Mesenchymal stem cell (in vitro differentiated cells and primary cell): Measurements from ENCODE around the gene CLEC18A.

Experiments
- DNase-seq: peaks from one replicate; pipeline ENCODE4 v3.0.0-alpha.2; 2013
- H2AFZ ChIP-seq: one replicate; pipeline ENCODE4 v1.6.1; 2013; ENCODE audit warnings: low read depth, mild to moderate bottlenecking, control low read depth, inconsistent platforms, low read length, moderate library complexity
- H2AK5ac ChIP-seq: 2 replicates; pipeline ENCODE4 v1.6.1; 2013; ENCODE audit warnings: low read length, moderate library complexity, mild to moderate bottlenecking, inconsistent platforms; ENCODE audit not compliant: severe bottlenecking
- H2BK120ac ChIP-seq: one replicate; pipeline ENCODE4 v1.6.1; 2013; ENCODE audit warnings: low read depth, mild to moderate bottlenecking, inconsistent platforms, low read length, moderate library complexity
- H2BK12ac ChIP-seq, 2 experiments: one replicate each; pipeline ENCODE4 v1.6.1; 2013; ENCODE audit warnings: inconsistent platforms in 2 of 2, low read length in 2 of 2, mild to moderate bottlenecking in 2 of 2, moderate library complexity in 2 of 2, control low read depth in 1 of 2
- H2BK15ac ChIP-seq: one replicate; pipeline ENCODE4 v1.6.1; 2013; ENCODE audit warnings: mild to moderate bottlenecking, low read depth, inconsistent platforms; ENCODE audit not compliant: poor library complexity, severe bottlenecking
- H2BK5ac ChIP-seq: 2 replicates; pipeline ENCODE4 v1.6.1; 2013; ENCODE audit warnings: low read depth, mild to moderate bottlenecking, low read length, control low read depth, inconsistent platforms; ENCODE audit not compliant: poor library complexity, severe bottlenecking
- H3K14ac ChIP-seq, 2 experiments: one replicate each; pipeline ENCODE4 v1.6.1; 2013; ENCODE audit warnings: inconsistent platforms in 2 of 2, low read length in 2 of 2, control low read depth in 1 of 2, mild to moderate bottlenecking in 1 of 2, moderate library complexity in 1 of 2
- H3K18ac ChIP-seq, 2 experiments: one replicate each; pipeline ENCODE4 v1.6.1; 2013; ENCODE audit warnings: inconsistent platforms in 2 of 2, low read length in 2 of 2, control low read depth in 1 of 2, low read depth in 1 of 2, mild to moderate bottlenecking in 1 of 2
- H3K23ac ChIP-seq, 2 experiments: one replicate each; pipeline ENCODE4 v1.6.1; 2013; ENCODE audit warnings: inconsistent platforms in 2 of 2, low read length in 2 of 2, mild to moderate bottlenecking in 2 of 2, moderate library complexity in 2 of 2, control low read depth in 1 of 2
- H3K27ac ChIP-seq: 2 replicates; pipeline ENCODE4 v1.5.1; 2013; ENCODE audit warnings: mild to moderate bottlenecking, moderate library complexity, low read length, control low read depth, inconsistent platforms; ENCODE audit not compliant: poor library complexity, severe bottlenecking
- H3K27me3 ChIP-seq, 2 experiments: 2 replicates each; pipeline versions ENCODE4 v1.6.1 to v1.7.0; 2013; ENCODE audit warnings: low read length in 2 of 2, mild to moderate bottlenecking in 2 of 2, moderate library complexity in 2 of 2, control low read depth in 1 of 2, inconsistent platforms in 1 of 2; ENCODE audit not compliant: control insufficient read depth in 1 of 2, insufficient read depth in 1 of 2
- H3K36me3 ChIP-seq, 2 experiments: 2 replicates each; pipeline versions ENCODE4 v1.6.1 to v1.7.0; 2013; ENCODE audit warnings: low read length in 2 of 2, control low read depth in 1 of 2, inconsistent platforms in 1 of 2, low read depth in 1 of 2, mild to moderate bottlenecking in 1 of 2; ENCODE audit not compliant: insufficient read depth in 2 of 2, control insufficient read depth in 1 of 2
- H3K4ac ChIP-seq, 2 experiments: one replicate each; pipeline ENCODE4 v1.6.1; 2013; ENCODE audit warnings: inconsistent platforms in 2 of 2, low read length in 2 of 2, mild to moderate bottlenecking in 2 of 2, moderate library complexity in 2 of 2, control low read depth in 1 of 2, low read depth in 1 of 2
- H3K4me1 ChIP-seq: 2 replicates; pipeline ENCODE4 v1.6.1; 2013; ENCODE audit warnings: low read depth, low read length, control low read depth; ENCODE audit not compliant: control insufficient read depth, insufficient read depth
- H3K4me2 ChIP-seq: 2 replicates; pipeline ENCODE4 v1.6.1; 2013; ENCODE audit warnings: low read length, mild to moderate bottlenecking, inconsistent platforms; ENCODE audit not compliant: poor library complexity, severe bottlenecking
- H3K4me3 ChIP-seq, 2 experiments: 2 replicates each; pipeline versions ENCODE4 v1.5.1 to v1.7.0; 2013; ENCODE audit warnings: low read length in 2 of 2, mild to moderate bottlenecking in 2 of 2, control low read depth in 1 of 2, low read depth in 1 of 2; ENCODE audit not compliant: insufficient read depth in 1 of 2
- H3K79me1 ChIP-seq: replicated peaks from 2 replicates; pipeline ENCODE4 v1.6.1; 2013; ENCODE audit warnings: mild to moderate bottlenecking, control low read depth, low read length, inconsistent platforms; ENCODE audit not compliant: poor library complexity, severe bottlenecking
- H3K9ac ChIP-seq: 2 replicates; pipeline ENCODE4 v1.7.0; 2013; ENCODE audit warnings: mild to moderate bottlenecking, low read length, moderate library complexity
- H3K9me3 ChIP-seq: 2 replicates; pipeline ENCODE4 v1.7.0; 2013; ENCODE audit warnings: mild to moderate bottlenecking, low read length; ENCODE audit not compliant: control insufficient read depth
- H4K8ac ChIP-seq: one replicate; pipeline ENCODE4 v1.6.1; 2013; ENCODE audit warnings: inconsistent platforms, mild to moderate bottlenecking, low read length, moderate library complexity
- H4K91ac ChIP-seq: one replicate; pipeline ENCODE4 v1.6.1; 2013; ENCODE audit warnings: mild to moderate bottlenecking, low read length, inconsistent platforms
- WGBS: methylation state at CpG from one replicate; pipeline ENCODE4 v1.1.7; 2013; ENCODE audit warnings: mixed read lengths; 5-methylcytosine and 5-hydroxymethylcytosine counted together

Gene CLEC18A

DNA sequence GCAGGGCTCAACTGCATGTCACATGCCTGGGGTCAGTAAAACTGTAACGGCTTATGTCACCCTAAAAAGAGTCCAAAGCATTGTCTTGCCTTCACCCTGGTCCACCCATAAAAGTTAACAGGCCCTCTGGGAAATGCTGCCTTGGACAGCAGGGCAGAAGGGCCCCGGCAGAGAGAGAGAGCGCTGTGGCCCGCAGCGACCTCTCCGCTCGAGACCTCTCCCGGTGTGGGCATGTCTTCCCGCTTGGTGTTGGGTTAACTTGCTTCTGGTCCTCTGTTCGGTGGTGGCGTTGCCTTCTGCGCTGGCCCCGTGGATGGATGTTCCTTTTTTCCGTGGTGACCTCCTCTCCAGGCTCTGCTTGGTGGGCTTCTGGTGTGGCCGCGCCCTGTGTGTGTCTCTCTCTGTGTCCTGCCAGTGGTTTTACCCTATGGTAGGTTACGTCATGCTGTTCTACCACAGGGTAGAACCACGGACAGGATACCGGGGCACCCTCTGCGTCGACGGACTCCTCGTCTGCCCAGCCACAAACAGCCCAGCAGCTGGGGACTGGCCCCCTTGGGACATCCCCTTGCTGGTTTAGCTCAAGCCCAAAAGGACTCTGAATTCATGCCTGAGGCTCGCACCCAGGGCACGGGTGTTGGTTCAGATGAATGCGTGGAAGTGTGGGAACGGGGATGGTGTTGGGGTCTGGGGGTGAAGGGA is 18.3 kb upstream of the CLEC18A start:
- Histone ChIP-seq H3K14ac (no peak overlapping the region), H3K23ac (no peak overlapping the region), H4K8ac (no peak overlapping the region), H4K91ac (no peak overlapping the region), H2AFZ (no peak overlapping the region), H2BK120ac (no peak overlapping the region), H2BK5ac (no peak overlapping the region), H3K9ac (no peak overlapping the region), H3K36me3 (peaks cover 79 to 87% of the 10 kb centered on the region in 2 experiments), H3K4me2 (no peak overlapping the region), H2BK12ac (no peak overlapping the region), H3K4me1 (peaks cover 6% of the 10 kb centered on the region), H3K79me1 (peaks cover 16% of the 10 kb centered on the region), H2AK5ac (no peak overlapping the region), H2BK15ac (no peak overlapping the region), H3K4ac (no peak overlapping the region), H3K9me3 (no peaks in the 10 kb centered on the region), H3K27me3 (no peaks in the 10 kb centered on the region), H3K27ac (no peak overlapping the region), H3K4me3 (no peak overlapping the region), H3K18ac (no peak overlapping the region)
- WGBS: 95% methylated on average over 27 of the region's 27 CpGs
- DNase-seq: no peak

GRCh38 chr16:69934044-69934443 is 17.1 kb upstream of the CLEC18A start:
- Histone ChIP-seq H3K36me3 (peaks cover 89 to 94% of the 10 kb centered on the region in 2 experiments), H3K23ac (no peak overlapping the region), H2BK15ac (no peak overlapping the region), H3K18ac (no peak overlapping the region), H3K4me3 (no peak overlapping the region), H3K79me1 (peaks cover 7% of the 10 kb centered on the region), H3K27me3 (no peaks in the 10 kb centered on the region), H4K8ac (no peak overlapping the region), H3K14ac (no peak overlapping the region), H3K27ac (no peak overlapping the region), H3K9ac (no peak overlapping the region), H3K4me1 (peaks cover 2% of the 10 kb centered on the region), H2AFZ (no peak overlapping the region), H2BK12ac (no peak overlapping the region), H2AK5ac (no peak overlapping the region), H4K91ac (no peak overlapping the region), H2BK120ac (no peak overlapping the region), H3K4me2 (no peak overlapping the region), H2BK5ac (no peak overlapping the region), H3K9me3 (no peaks in the 10 kb centered on the region), H3K4ac (no peak overlapping the region)
- DNase-seq: no peak
- 92% methylated on average over 10 of the region's 10 CpGs for WGBS

DNA sequence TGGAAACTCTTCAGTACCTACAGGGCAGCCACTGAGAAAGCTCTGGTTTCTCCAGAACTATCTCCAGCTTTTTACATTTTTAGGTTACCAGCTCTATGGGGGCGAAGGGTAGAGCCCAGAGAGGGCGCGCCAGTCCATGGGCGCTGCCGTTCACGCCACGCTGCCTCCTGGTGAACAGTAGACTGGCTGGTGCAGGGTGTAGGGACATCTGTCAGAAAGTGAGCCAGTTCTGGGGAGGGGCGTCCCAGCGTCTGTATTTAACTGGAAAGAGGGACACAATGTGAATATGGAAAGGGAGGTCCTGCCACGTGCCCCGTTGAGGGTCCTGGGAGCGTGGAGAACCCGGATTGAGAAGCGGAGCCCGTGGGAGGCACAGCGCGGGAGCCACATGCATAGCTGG is 16.4 kb upstream of the CLEC18A start:
- Histone ChIP-seq H3K18ac (no peak overlapping the region), H2BK12ac (no peak overlapping the region), H3K27ac (no peak overlapping the region), H3K14ac (no peak overlapping the region), H3K79me1 (peaks cover 2% of the 10 kb centered on the region), H4K91ac (no peak overlapping the region), H2BK120ac (no peak overlapping the region), H4K8ac (no peak overlapping the region), H3K27me3 (no peaks in the 10 kb centered on the region), H2AK5ac (no peak overlapping the region), H3K4ac (no peak overlapping the region), H3K36me3 (peaks cover 92 to 94% of the 10 kb centered on the region in 2 experiments), H3K23ac (no peak overlapping the region), H2BK15ac (no peak overlapping the region), H2AFZ (no peak overlapping the region), H3K9me3 (no peaks in the 10 kb centered on the region), H3K4me1 (peaks cover 2% of the 10 kb centered on the region), H3K9ac (no peak overlapping the region), H2BK5ac (no peak overlapping the region), H3K4me2 (no peak overlapping the region), H3K4me3 (no peak overlapping the region)
- 98% methylated on average over 17 of the region's 17 CpGs for WGBS
- DNase-seq: no peak

GRCh38 chr16:69935278-69935711 is 15.8 kb upstream of the CLEC18A start:
- Histone ChIP-seq H2BK12ac (no peak overlapping the region), H2AK5ac (no peak overlapping the region), H3K4me1 (no peaks in the 10 kb centered on the region), H3K23ac (no peak overlapping the region), H3K9me3 (no peaks in the 10 kb centered on the region), H4K8ac (no peak overlapping the region), H3K4ac (no peak overlapping the region), H3K18ac (no peak overlapping the region), H3K36me3 (peaks cover 95 to 96% of the 10 kb centered on the region in 2 experiments), H3K4me2 (no peak overlapping the region), H3K27me3 (no peaks in the 10 kb centered on the region), H3K27ac (no peak overlapping the region), H2BK5ac (no peak overlapping the region), H3K9ac (no peak overlapping the region), H4K91ac (no peak overlapping the region), H2BK120ac (no peak overlapping the region), H2AFZ (no peak overlapping the region), H3K14ac (no peak overlapping the region), H3K4me3 (no peak overlapping the region), H2BK15ac (no peak overlapping the region), H3K79me1 (no peaks in the 10 kb centered on the region)
- 96% methylated on average over 19 of the region's 19 CpGs for WGBS
- no peak for DNase-seq
